Adipocyte (in vitro differentiated cells): Measurements from ENCODE around the gene ADPRH.

Experiments used
- DNase-seq: peaks from one replicate; pipeline ENCODE4 v3.0.0-alpha.2; 2015; ENCODE audit warnings: low read depth
- H3K27me3 ChIP-seq: replicated peaks from 2 replicates; pipeline ENCODE4 v1.7.0; 2013; ENCODE audit warnings: mild to moderate bottlenecking, low read length, moderate library complexity; ENCODE audit not compliant: control insufficient read depth, insufficient read depth
- H3K36me3 ChIP-seq: 2 replicates; pipeline ENCODE4 v1.7.0; 2013; ENCODE audit warnings: low read length, mild to moderate bottlenecking, moderate library complexity; ENCODE audit not compliant: control insufficient read depth, insufficient read depth, severe bottlenecking
- H3K4me1 ChIP-seq: 2 replicates; pipeline ENCODE4 v1.7.0; 2013; ENCODE audit warnings: mild to moderate bottlenecking, low read length, moderate library complexity; ENCODE audit not compliant: control insufficient read depth, insufficient read depth
- H3K4me3 ChIP-seq: 2 replicates; pipeline ENCODE4 v1.7.0; 2013; ENCODE audit warnings: mild to moderate bottlenecking, low read length, moderate library complexity
- H3K9ac ChIP-seq: 2 replicates; pipeline ENCODE4 v1.7.0; 2013; ENCODE audit warnings: mild to moderate bottlenecking, low read length, moderate library complexity
- H3K9me3 ChIP-seq: 2 replicates; pipeline ENCODE4 v1.7.0; 2013; ENCODE audit warnings: mild to moderate bottlenecking, low read length, moderate library complexity; ENCODE audit not compliant: control insufficient read depth

ADPRH gene

DNA sequence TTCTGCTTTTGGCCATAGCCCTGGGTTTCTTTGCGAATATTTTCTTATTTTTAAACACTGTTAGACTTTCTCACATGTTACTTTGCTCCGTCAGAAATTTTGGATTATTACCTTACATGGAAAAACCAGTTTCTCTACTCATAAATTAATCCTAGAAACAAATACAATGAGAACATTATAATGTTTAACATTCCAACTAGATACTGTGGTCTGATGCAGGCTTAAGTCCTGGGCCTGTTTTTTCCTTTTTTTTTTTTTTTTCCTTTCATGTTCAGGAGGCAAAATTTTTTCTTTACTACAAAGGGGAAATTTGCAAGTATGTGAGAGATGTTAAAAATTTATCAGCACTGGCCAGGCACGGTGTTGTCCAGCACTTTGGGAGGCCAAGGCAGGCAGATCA is 52.2 kb downstream of the ADPRH start:
- H3K9me3 ChIP-seq = no peaks in the 10 kb centered on the region
- peak; percentile 5 for DNase-seq
- no peaks in the 10 kb centered on the region for H3K36me3 ChIP-seq
- H3K4me1 ChIP-seq = peaks cover 48% of the 10 kb centered on the region
- H3K9ac ChIP-seq = peak overlapping the region; percentile 62
- H3K4me3 ChIP-seq = no peak overlapping the region
- H3K27me3 ChIP-seq = no peaks in the 10 kb centered on the region

DNA sequence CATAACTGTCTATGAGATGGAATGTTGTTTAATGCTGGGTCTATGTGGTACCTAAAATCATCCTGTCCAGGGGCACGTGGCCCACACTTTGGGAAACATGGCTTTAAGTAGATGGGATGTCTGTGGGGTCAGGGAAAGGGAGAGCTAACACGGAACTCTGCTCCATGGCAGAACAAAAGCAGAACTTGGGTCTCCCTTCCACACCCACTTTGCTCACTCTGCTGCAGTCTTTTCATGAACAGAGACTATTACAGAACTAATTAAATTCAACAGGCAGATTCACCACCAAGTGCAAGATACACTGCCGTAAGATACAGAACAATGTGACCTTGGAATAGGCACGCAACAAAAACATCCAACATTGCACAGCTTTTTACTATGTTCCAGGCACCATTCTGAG is 52.9 kb downstream of the ADPRH start:
- H3K9me3 ChIP-seq = no peaks in the 10 kb centered on the region
- H3K4me3 ChIP-seq = no peak overlapping the region
- H3K4me1 ChIP-seq = peaks cover 55% of the 10 kb centered on the region
- no peak overlapping the region for H3K9ac ChIP-seq
- DNase-seq = no peak
- no peaks in the 10 kb centered on the region for H3K36me3 ChIP-seq
- no peaks in the 10 kb centered on the region for H3K27me3 ChIP-seq

GRCh38 chr3:119632829-119633228 is 53.5 kb downstream of the ADPRH start:
- H3K9ac ChIP-seq = no peak overlapping the region
- DNase-seq = no peak

GRCh38 chr3:119635719-119636118 is 56.4 kb downstream of the ADPRH start:
- no peaks in the 10 kb centered on the region for H3K9me3 ChIP-seq
- H3K27me3 ChIP-seq = no peaks in the 10 kb centered on the region
- no peak for DNase-seq
- H3K4me3 ChIP-seq = no peak overlapping the region
- no peaks in the 10 kb centered on the region for H3K36me3 ChIP-seq
- H3K9ac ChIP-seq = no peak overlapping the region
- H3K4me1 ChIP-seq = peaks cover 46% of the 10 kb centered on the region

More at GRCh38 chr3:119632829-119633228, 53.5 kb downstream of the ADPRH start:
- H3K4me1 ChIP-seq = peaks cover 59% of the 10 kb centered on the region
- no peaks in the 10 kb centered on the region for H3K27me3 ChIP-seq
- no peak overlapping the region for H3K4me3 ChIP-seq
- H3K9me3 ChIP-seq = no peaks in the 10 kb centered on the region
- no peaks in the 10 kb centered on the region for H3K36me3 ChIP-seq

GRCh38 chr3:119636249-119636648 is 57.0 kb downstream of the ADPRH start:
- peaks cover 2% of the 10 kb centered on the region for H3K9me3 ChIP-seq
- DNase-seq = no peak
- H3K36me3 ChIP-seq = no peaks in the 10 kb centered on the region
- H3K4me3 ChIP-seq = no peak overlapping the region
- peaks cover 41% of the 10 kb centered on the region for H3K4me1 ChIP-seq
- no peak overlapping the region for H3K9ac ChIP-seq
- H3K27me3 ChIP-seq = no peaks in the 10 kb centered on the region

GRCh38 chr3:119636891-119637611 is 57.8 kb downstream of the ADPRH start:
- DNase-seq = no peak
- Histone ChIP-seq H3K27me3 (no peaks in the 10 kb centered on the region), H3K4me1 (peaks cover 37% of the 10 kb centered on the region), H3K9me3 (peaks cover 4% of the 10 kb centered on the region), H3K4me3 (no peak overlapping the region), H3K36me3 (no peaks in the 10 kb centered on the region), H3K9ac (peak overlapping the region; percentile 31)

GRCh38 chr3:119637679-119638477 is 58.6 kb downstream of the ADPRH start:
- H3K36me3 ChIP-seq = no peaks in the 10 kb centered on the region
- peak overlapping the region; percentile 52 for H3K9ac ChIP-seq
- peak; percentile 66 for DNase-seq
- H3K27me3 ChIP-seq = no peaks in the 10 kb centered on the region
- H3K4me1 ChIP-seq = peaks cover 37% of the 10 kb centered on the region
- peaks cover 4% of the 10 kb centered on the region for H3K9me3 ChIP-seq
- H3K4me3 ChIP-seq = peak overlapping the region; percentile 15
